HEK293T (cell line): ENCODE data around the gene NTN3.
"Not testable (repeated sequence)": the region's sequence is repeated elsewhere in the genome, so short reads cannot be mapped to it uniquely, and the experiment has no call there.

Experiments
- CTCF ChIA-PET: fragments of 350-600 bp; formaldehyde crosslinking; extraction: SDS; loops from one replicate; lab custom pipeline; 2021; ENCODE audit warnings: antibody characterized with exemption, inconsistent platforms; lab: Yijun Ruan, JAX
- POLR2A ChIA-PET: fragments of 350-600 bp; formaldehyde crosslinking; extraction: SDS; loops from one replicate; lab custom pipeline; 2020; ENCODE audit warnings: antibody characterized with exemption, inconsistent platforms; lab: Yijun Ruan, JAX
- DNase-seq: peaks from one replicate; pipeline ENCODE4 v3.0.0; 2012; ENCODE audit warnings: mixed read lengths; ENCODE audit errors: extremely low spot score
- ARNT ChIP-seq: fragments of 450-650 bp; IDR thresholded peaks from 2 replicates; pipeline ENCODE4 v1.6.1; 2017; ENCODE audit warnings: mild to moderate bottlenecking
- BHLHE40 ChIP-seq: fragments of 450-650 bp; IDR thresholded peaks from 2 replicates; pipeline ENCODE4 v1.6.1; 2016; ENCODE audit warnings: mild to moderate bottlenecking, moderate library complexity, borderline replicate concordance
- CTBP1 ChIP-seq: fragments of 450-650 bp; IDR thresholded peaks from 2 replicates; pipeline ENCODE4 v1.6.1; 2016; ENCODE audit warnings: borderline replicate concordance
- ELF4 ChIP-seq: fragments of 450-650 bp; IDR thresholded peaks from 2 replicates; pipeline ENCODE4 v1.6.1; 2017; ENCODE audit warnings: antibody characterized with exemption
- FOXA1 ChIP-seq: fragments of 450-650 bp; IDR thresholded peaks from 2 replicates; pipeline ENCODE4 v1.6.1; 2016; ENCODE audit warnings: mild to moderate bottlenecking
- FOXK2 ChIP-seq: fragments of 450-650 bp; IDR thresholded peaks from 2 replicates; pipeline ENCODE4 v1.6.1; 2016; ENCODE audit warnings: mild to moderate bottlenecking
- FOXM1 ChIP-seq: fragments of 450-650 bp; IDR thresholded peaks from 2 replicates; pipeline ENCODE4 v1.6.1; 2017; ENCODE audit warnings: mild to moderate bottlenecking, borderline replicate concordance
- HDGF ChIP-seq: fragments of 450-650 bp; IDR thresholded peaks from 2 replicates; pipeline ENCODE4 v1.6.1; 2017; ENCODE audit warnings: antibody characterized with exemption, borderline replicate concordance
- L3MBTL2 ChIP-seq: fragments of 450-650 bp; conservative IDR thresholded peaks from 2 replicates; pipeline ENCODE4 v1.6.1; 2016; ENCODE audit warnings: mild to moderate bottlenecking
- LEF1 ChIP-seq: fragments of 450-650 bp; IDR thresholded peaks from 2 replicates; pipeline ENCODE4 v1.6.1; 2017; ENCODE audit warnings: mild to moderate bottlenecking, borderline replicate concordance
- NFRKB ChIP-seq: fragments of 450-650 bp; IDR thresholded peaks from 2 replicates; pipeline ENCODE4 v1.6.1; 2016; ENCODE audit warnings: mild to moderate bottlenecking, moderate library complexity
- PKNOX1 ChIP-seq: fragments of 450-650 bp; IDR thresholded peaks from 2 replicates; pipeline ENCODE4 v1.6.1; 2016
- SP1 ChIP-seq: fragments of 450-650 bp; IDR thresholded peaks from 2 replicates; pipeline ENCODE4 v1.6.1; 2017
- SUZ12 ChIP-seq: fragments of 450-650 bp; IDR thresholded peaks from 2 replicates; pipeline ENCODE4 v1.6.1; 2016; ENCODE audit warnings: mild to moderate bottlenecking
- TARDBP ChIP-seq: fragments of 450-650 bp; IDR thresholded peaks from 2 replicates; pipeline ENCODE4 v1.6.1; 2016
- ZNF384 ChIP-seq: fragments of 450-650 bp; IDR thresholded peaks from 2 replicates; pipeline ENCODE4 v1.6.1; 2016

Gene NTN3

GRCh38 chr16:2439598-2439997 lies 31.5 kb upstream of the NTN3 start:
- no peak for TF ChIP-seq FOXA1
- no peak for TF ChIP-seq CTBP1
- no peak for TF ChIP-seq FOXK2
- TF ChIP-seq LEF1: no peak
- TF ChIP-seq L3MBTL2: no peak
- no peak for TF ChIP-seq ARNT
- TF ChIP-seq FOXM1: no peak
- POLR2A ChIA-PET: interaction anchor here (0.8 to 1.9 kb wide), 3 partner anchors 12 to 19 kb away, joined by 3 to 6 read pairs (median 5); partner anchors contain the start of gene TEDC2
- no peak for DNase-seq
- CTCF ChIA-PET: no interaction called here

GRCh38 chr16:2441143-2441804 lies 29.8 kb upstream of the NTN3 start:
- ChIA-PET POLR2A (interaction anchor here (1.9 kb wide), 1 partner anchor 14 kb away, joined by 6 read pairs; no protein-coding TSS in a partner anchor), CTCF (interaction anchor here (0.7 to 0.9 kb wide), 2 partner anchors 59 to 421 kb away, joined by 3 read pairs; no protein-coding TSS in a partner anchor)
- not testable (repeated sequence) for DNase-seq

DNA sequence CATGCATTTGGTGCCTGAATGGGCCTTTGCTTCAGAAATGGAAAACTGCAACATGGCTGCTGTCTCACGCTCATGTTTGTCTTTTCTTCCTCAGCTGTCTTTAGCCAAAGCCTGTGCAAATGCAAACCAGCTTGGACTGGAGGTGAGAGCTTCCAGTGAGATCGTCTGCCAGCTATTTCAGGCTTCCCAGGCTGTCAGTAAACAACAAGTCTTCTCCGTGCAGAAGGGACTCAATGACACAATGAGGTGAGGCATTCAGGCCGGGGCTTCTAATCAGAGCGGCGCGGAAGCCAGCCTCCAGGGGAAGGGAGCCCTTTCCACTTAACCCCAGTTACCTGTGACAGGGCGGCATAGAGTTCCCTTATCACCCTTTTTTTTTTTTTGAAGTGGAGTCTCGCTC lies 27.5 kb upstream of the NTN3 start:
- ChIA-PET CTCF (no interaction called here), POLR2A (interaction anchor here (0.8 kb wide), 2 partner anchors 16 kb away, joined by 3 read pairs; partner anchors contain the start of gene TEDC2)
- no peak for TF ChIP-seq LEF1
- no peak for TF ChIP-seq FOXK2
- TF ChIP-seq PKNOX1: no peak
- TF ChIP-seq HDGF: no peak
- no peak for TF ChIP-seq SP1
- TF ChIP-seq ARNT: no peak
- no peak for TF ChIP-seq BHLHE40
- TF ChIP-seq ZNF384: no peak
- no peak for TF ChIP-seq FOXM1
- no peak for TF ChIP-seq ELF4
- no peak for TF ChIP-seq CTBP1
- TF ChIP-seq SUZ12: no peak
- TF ChIP-seq TARDBP: no peak
- TF ChIP-seq FOXA1: no peak
- no peak for TF ChIP-seq NFRKB
- DNase-seq: no peak

DNA sequence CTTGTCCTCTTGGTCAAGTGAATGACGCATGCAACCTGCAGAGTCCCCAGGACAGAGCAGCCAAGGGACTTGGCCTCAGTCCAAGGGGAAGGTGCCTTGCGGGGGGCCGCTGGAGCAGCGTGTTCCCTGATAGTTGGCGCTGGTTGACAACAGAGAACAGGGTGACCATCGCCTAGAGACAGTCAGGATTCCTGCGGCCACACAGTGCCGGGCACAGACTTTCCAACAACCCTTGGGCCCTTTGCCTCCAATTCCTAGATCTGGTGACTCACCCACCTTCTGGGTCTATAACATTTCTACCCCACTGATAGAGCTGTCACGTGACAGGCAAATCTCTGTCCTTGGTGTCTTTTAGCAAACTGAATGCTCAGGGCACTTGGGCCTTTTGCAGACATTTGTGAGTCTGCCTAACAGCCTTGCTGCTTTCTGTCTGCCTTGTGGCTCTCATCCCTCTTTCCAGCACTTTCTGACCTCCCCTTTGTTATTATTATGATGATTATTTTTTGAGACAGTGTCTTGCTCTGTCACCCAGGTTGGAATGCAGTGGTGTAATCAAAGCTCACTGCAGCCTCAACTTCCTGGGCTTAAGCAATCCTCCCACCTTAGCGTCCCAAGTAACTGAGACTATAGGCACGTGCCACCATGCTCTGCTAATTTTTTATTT lies 23.0 kb upstream of the NTN3 start:
- CTCF ChIA-PET: no interaction called here
- POLR2A ChIA-PET: interaction anchor here (1.0 kb wide), 1 partner anchor 12 kb away, joined by 8 read pairs; the partner anchor contains the start of gene TEDC2
- DNase-seq: no peak
- TF ChIP-seq ARNT: no peak
- TF ChIP-seq CTBP1: no peak
- no peak for TF ChIP-seq L3MBTL2
- no peak; the same call in 1 of the 2 replicates for TF ChIP-seq PKNOX1
- no peak for TF ChIP-seq FOXM1
- no peak for TF ChIP-seq FOXA1

DNA sequence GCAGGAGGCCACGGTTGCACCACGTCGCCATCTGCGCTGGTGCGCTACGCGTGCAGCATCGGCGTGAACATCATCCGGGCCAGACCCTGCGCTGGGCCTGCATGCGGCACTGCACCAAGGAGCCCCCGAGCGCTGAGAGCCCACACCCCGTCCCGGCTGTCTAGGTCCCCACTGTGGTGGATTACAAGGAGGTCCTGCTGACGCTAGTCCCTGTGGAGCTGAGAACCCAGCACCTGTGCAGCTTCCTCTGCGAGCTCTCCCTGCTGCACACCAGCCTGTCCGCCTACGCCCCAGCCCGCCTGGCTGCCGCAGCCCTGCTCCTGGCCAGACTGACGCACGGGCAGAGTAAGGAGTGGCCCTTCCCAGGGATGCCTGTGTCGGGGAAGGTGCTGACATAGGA lies 22.0 kb upstream of the NTN3 start:
- CTCF ChIA-PET: no interaction called here
- POLR2A ChIA-PET: interaction anchor here (0.6 to 1.0 kb wide), 2 partner anchors 11 to 18 kb away, joined by 3 to 8 read pairs; partner anchors contain the start of gene TEDC2
- no peak for DNase-seq

DNA sequence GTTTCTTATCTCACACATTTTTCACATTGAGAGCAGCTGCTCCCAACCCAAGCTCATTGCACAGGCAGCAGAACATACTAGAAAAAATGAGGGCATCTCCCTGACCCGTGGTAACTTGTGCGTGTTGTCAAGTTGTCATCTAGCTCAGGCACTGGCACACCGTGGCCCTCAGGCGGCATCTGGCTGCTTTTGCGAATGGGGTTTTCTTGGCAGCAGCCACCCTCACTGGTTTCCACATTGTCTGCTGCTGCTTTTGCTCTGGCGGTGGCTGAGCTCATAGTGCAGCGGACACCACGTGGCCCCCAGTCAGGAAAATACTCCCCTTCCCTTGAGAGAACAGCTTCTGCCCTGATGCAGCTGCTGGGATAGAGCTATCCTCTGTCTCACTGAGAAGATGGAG lies 20.6 kb upstream of the NTN3 start:
- CTCF ChIA-PET: no interaction called here
- POLR2A ChIA-PET: interaction anchor here (2.0 kb wide), 1 partner anchor 10 kb away, joined by 7 read pairs; the partner anchor contains the start of gene TEDC2

More for the DNA sequence above, 22.0 kb upstream of the NTN3 start:
- TF ChIP-seq ARNT (no peak), LEF1 (no peak), FOXA1 (no peak), FOXM1 (no peak), L3MBTL2 (no peak), SUZ12 (no peak)

DNA sequence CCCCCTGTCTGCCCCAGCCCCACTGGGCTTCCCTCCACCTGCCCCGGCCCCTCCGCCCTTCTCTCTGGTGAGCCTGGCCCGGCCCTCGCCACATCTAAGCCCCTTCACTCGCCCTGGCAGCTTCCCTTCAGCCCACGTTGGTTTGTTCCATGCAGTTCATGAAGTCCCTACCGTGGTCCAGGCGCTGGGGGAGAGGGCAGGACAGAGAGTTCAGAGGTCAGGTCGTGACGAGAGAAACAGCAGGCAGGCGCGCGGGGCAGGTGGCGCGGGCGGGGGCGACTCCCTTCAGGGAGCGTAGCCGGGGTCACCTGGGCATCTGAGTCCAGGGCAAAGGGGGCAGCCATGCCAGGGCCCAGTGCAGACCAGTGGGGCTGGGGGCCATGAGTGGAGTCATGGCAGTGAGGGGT lies 20.1 kb upstream of the NTN3 start:
- POLR2A ChIA-PET: interaction anchor here (2.0 kb wide), 1 partner anchor 9 kb away, joined by 7 read pairs; the partner anchor contains the start of gene TEDC2

More for the DNA sequence above, 20.6 kb upstream of the NTN3 start:
- TF ChIP-seq ELF4 (no peak), SUZ12 (no peak), ARNT (no peak), HDGF (no peak)
- DNase-seq: no peak

More for the DNA sequence above, 20.1 kb upstream of the NTN3 start:
- DNase-seq: no peak
- CTCF ChIA-PET: no interaction called here
- TF ChIP-seq L3MBTL2 (no peak), ELF4 (no peak), FOXA1 (no peak), CTBP1 (no peak), LEF1 (no peak), ARNT (no peak), FOXM1 (no peak), BHLHE40 (no peak), TARDBP (no peak), NFRKB (no peak), SUZ12 (no peak), PKNOX1 (no peak), FOXK2 (no peak), SP1 (no peak), HDGF (no peak), ZNF384 (no peak)
